Right lung (tissue), 5 donors: ENCODE results near the gene KITLG. TPM values are rescaled to one million over a fixed set of nuclear protein-coding genes. Genes with fewer than 3 reads are reported as not detected.
A peak's percentile ranks its signal among the peaks of the same experiment; 100 is the strongest.
"Not testable (repeated sequence)": the region's sequence is repeated elsewhere in the genome, so short reads cannot be mapped to it uniquely, and the experiment has no call there.

Experiments used
- DNase-seq, 2 donors: peaks; one replicate each; pipeline ENCODE4 v3.0.0-alpha.2; 2013
- polyA plus RNA-seq, 5 donors: library from polyadenylated mRNA; unstranded; fragments of 120-200 nt; gene quantifications; one replicate each; pipeline versions ENCODE4 v1.2.1 to v1.2.3, GENCODE V29; 2013; ENCODE audit warnings: inconsistent platforms in 1 of 5, low replicate concordance in 1 of 5; ENCODE audit not compliant: insufficient read length in 5 of 5, insufficient read depth in 1 of 5

Gene KITLG
- polyA plus RNA-seq, 5 donors: 24.8 to 54.1 (median 39.8) TPM

GRCh38 chr12:88546226-88546625, 34.0 kb downstream of the KITLG start:
- no peak for DNase-seq

DNA sequence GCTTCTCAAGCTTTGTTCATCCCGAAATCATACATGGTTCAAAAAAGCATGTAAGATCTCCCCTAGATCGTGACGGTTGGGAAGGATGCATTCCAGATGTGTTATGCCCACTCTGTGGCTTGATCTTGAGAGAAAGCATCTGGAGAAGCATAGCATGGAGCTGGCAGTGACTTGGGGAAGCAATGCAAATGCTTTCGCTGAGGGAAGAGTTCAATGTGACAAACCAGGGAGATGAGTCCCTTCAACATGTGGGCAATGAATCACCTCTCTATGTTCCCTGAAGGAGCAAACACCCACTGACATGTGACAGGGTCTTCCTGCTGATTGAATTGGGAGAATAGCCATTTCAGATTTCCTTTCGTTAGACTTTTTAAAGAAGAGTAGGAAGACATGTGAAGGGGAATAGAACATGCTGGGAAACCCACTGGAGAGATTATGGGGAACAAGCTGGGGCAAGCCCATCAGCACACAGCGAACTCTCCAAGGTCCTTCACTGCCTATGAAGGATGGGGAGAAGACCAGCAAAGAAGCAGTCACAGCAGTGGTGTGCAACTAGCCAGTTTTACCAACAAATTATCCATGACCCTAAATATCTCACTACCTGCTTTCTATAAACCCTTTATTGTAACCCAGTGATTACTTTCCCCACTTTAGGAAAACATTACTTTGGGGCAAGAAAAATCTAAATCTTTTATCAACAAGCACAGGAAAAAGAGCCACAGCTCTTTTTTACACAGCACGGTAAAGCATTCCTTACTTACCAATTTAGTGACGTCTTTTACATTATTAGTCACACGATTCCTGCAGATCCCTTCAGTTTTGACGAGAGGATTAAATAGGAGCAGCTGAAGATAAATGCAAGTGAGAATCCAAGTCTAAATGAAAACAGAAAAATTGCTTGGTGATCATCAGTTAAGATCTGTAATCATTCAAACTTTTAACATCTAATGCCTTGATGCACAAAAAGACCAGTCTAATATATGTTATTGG, 35.0 kb downstream of the KITLG start:
- DNase-seq: no peak

DNA sequence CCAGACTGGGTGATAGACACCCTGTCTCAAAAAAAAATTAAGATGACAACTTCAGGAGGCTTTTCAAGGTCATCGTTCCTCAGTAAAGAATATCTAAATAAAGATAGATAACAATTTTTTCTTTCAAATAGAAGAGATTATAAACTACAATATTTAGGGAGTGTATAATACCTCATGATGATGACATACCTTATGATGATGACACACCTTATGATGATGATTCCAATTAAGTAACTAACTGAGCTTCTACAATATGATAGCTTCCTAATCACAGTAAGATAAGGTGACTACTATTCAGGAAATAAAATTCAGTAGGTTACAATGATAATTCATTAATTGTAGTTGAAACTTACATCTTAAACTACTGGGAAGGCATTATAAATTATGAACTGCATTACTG, 40.4 kb downstream of the KITLG start:
- no peak for DNase-seq

GRCh38 chr12:88538697-88539096, 41.6 kb downstream of the KITLG start:
- no peak for DNase-seq

DNA sequence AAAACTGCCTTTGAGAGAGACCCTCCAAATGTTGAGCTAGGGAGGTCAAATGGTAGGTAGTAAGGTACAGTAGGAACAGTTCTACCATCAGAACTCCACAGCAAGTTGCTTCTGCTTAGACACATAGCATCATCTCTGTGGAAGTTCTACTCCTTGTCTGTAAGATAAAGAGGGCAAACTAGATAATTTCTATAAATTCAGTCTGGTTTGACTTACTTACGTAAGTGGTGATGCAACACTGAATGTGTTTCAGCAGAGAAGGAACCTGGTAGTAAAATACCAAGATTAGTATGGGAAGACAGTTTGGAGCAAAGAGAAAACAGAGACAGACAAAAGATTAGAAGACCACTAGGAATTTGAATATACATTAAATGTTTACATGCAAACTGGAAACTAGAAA, 42.0 kb downstream of the KITLG start:
- no peak for DNase-seq

DNA sequence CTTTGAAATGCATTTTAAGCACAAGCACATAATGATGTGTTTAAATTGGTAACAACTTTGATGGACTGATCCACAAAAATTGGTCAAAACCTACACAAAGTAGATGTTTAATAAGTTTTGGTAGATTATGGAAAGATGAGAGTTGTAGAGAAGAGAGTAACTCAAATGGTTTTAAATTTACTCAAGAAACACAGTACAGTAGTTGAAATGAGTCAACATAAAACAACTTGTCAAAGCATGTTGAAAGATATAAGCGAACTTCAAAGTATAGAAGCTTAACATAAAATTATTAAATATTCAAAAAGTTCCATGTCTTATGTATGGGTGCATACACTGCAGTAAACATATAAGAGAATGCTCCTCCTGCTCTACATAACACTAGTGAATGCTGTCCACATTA, 49.4 kb downstream of the KITLG start:
- no peak for DNase-seq

DNA sequence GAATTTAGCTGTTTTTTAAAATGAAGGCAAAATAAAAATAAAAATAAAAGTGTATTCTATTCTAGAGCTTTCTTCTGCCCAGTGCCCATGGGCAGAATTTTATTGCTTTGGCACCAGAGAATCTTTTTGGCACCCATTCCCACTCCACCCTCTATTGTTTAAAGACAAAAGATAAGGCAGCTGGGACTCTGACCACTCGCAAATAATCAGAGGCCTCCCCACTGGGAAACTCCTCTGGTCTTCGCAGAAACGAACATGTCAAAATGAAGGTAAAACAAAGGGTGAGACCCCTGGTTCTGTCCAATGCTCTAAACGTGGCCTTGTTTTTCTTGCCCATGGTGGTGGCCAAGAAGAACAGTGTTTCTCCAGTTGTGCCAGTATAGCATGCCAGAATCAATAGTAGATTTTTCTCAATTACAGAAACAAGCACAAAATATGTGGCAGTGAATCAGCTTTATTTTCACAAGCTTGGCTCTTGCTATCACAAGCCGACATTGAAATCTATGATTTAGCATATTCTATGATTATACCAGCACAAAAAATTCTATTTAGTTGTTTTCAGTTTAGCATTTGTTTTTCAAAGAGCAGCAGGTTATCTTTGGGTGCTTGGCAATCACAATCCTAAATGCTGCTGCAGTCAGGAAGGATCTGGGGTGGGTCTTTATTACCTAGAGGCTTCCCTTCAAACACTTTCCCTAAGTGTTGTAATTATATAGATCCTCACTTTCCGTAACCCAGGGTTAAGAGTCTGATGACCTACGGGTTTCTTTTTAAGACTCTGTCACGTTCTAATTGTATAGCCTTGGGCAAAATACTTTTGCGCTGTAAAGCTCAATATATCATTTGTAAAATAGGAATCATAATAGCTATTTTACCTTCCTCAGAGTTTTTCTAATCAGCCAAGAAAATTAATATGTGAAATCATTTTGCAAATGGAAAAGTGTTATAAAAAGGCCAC, 50.5 kb downstream of the KITLG start:
- DNase-seq: no peak

DNA sequence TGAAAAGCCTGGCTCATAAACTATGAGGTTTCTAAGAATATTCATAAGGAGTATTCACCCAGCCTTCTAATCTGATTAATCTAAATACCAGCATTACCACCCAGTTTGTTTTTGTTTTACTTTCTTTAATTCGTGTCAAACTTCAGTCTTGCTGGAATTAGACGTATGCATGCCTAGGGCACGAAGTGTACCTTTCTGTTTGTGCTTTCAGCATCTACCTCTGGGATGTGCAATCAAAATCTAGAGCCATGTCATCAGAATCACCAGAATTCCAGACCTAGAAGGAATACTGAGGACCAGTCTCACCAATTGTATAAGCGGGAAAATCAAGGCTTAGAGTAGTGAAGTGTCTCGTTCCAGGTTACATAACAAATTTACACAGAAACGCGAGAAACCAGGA, 57.3 kb downstream of the KITLG start:
- DNase-seq: no peak

GRCh38 chr12:88520436-88520820, 59.8 kb downstream of the KITLG start:
- DNase-seq: no peak

- DNase-seq: peak; percentile 6 to 17
Measured at GRCh38 chr12:88519802-88520435, 60.4 kb downstream of the KITLG start.

DNA sequence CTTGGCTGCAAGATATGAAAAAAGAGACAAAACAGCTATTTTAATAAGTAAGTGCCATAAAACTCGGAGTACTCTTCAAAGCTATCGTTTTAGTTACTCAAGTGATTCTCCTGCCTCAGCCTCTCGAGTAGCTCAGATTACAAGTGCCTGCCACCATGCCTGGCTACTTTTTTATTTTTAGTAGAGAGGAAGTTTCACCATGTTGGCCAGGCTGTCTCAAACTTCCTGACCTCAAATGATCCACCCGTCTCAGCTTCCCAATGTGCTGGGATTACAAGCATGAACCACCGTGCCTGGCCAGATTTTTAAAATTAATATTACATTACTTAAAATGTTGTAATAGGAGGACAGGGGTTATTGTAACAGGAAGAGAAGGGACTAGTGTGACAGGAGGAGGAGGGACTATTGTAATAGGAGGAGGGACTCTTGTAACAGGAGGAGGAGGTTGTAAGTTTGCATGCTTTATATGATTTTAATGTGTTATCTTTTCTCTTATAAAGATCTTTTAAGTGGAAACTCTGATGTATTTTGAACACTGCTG, 61.3 kb downstream of the KITLG start:
- DNase-seq: no peak

- DNase-seq: no peak
Measured at GRCh38 chr12:88516811-88517210, 63.5 kb downstream of the KITLG start.

- DNase-seq: no peak
Measured at GRCh38 chr12:88510843-88511242, 69.4 kb downstream of the KITLG start.

GRCh38 chr12:88509851-88510250, 70.4 kb downstream of the KITLG start:
- DNase-seq: no peak

DNA sequence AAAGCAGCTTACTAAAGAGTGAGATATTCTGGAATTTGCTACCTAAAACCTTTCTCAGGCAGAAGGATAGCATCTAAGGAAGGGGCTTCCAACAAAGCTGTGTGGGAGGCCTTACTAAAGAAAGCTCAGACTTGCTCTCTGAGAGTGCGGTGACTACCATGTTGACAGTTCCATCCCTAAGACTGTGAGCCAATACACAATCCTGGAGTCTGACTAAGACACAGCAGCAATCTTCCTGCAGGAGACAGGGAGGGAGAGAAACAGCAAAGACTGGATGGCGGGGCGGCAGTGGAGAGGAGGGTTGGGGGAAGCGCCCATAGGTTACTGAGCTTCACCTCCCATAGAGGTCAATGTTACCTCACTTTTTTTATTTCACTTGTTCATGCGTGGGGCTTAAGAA, 70.9 kb downstream of the KITLG start:
- no peak for DNase-seq

GRCh38 chr12:88507851-88508250, 72.4 kb downstream of the KITLG start:
- not testable (repeated sequence) for DNase-seq

DNA sequence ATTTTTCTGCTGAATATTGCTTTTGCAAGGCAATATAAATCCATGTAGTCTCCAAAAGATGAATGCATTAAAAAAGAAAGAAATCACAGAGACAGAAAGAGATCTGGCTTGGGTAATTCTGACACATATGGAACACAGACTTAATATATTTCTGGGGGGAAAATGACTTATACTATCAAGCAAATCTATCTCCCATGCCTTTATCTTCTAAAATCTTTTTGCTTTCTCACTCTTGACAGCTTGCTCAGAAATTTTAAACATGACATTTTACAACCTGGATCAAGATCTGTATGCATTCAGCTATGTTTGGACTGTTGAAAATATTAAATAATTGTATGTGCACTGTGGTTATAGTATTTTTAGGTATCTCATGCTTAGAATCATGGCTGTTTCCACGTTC, 73.0 kb downstream of the KITLG start:
- DNase-seq: no peak

- DNase-seq: no peak
Measured at GRCh38 chr12:88505696-88506095, 74.6 kb downstream of the KITLG start.

GRCh38 chr12:88503281-88503703, 77.0 kb downstream of the KITLG start:
- DNase-seq: no peak

DNA sequence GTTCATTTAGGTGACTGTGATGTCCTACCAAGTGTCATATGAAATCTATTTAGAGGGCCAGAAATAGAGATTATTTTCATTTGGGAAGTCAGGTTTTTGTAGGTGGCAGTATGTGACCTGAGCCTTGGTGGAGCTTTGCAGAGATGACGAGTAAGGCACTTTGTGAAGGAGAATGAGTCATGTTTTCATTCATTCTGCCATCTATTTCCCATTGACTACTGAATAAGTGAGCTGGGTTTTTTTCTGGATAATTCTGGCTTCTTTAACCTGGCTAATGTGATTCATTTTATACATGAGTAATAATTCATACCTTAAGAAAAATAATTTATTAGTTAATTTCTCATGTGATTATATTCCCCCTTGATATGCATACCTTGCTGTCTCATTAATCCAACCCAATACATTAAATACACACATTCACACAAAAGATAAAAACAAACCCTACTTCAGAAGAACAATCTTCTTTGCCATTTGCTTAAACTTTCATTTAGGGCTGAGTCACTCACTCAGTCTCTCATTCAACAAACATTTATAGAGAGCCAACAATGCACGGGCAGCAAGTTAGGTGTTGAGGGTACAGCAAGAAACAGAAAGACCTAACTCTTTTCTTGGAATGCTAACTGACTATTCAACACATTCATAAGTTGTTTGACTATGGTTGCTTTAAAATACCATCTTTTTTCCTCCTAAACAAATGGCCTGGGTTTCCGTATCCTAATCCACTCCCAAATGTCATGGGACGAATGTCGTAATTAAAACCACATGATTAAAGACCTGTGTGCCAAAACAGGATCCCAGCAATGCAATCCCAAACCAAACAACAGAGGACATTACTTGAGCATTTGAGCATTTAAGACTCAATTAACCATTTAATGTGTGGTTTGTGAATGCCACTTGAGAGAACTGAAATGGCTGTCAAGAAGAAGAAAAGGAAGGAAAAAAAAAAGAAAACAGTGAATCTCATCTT, 78.0 kb downstream of the KITLG start:
- no peak for DNase-seq
